ENCODE measurements around the gene POC1B. TPM values are rescaled to one million over a fixed set of nuclear protein-coding genes. Genes with fewer than 3 reads are reported as not detected.

POC1B gene
- total RNA-seq, 4 donors from 2014 or later = 17.9 to 34.8 (median 23.6) TPM

GRCh38 chr12:89476904-89477595 is 48.8 kb downstream of the POC1B start:
- ATAC-seq (ENCODE audit: low FRiP score) (no peak), DNase-seq (ENCODE audit: low spot score) (no peak)
- no peak for TF ChIP-seq CTCF (IDR thresholded peaks at IDR 0.05)

- no peak for TF ChIP-seq CTCF (IDR thresholded peaks at IDR 0.05)
- ATAC-seq (ENCODE audit: low FRiP score) = no peak
Measured at GRCh38 chr12:89476232-89476631, 49.6 kb downstream of the POC1B start.

GRCh38 chr12:89475203-89475990 is 50.5 kb downstream of the POC1B start:
- DNase-seq (ENCODE audit: low spot score) = no peak
- no peak for TF ChIP-seq CTCF (IDR thresholded peaks at IDR 0.05)
- no peak for ATAC-seq (ENCODE audit: low FRiP score)

More at GRCh38 chr12:89476232-89476631, 49.6 kb downstream of the POC1B start:
- no peak for DNase-seq (ENCODE audit: low spot score)

- ATAC-seq (ENCODE audit: low FRiP score) (no peak), DNase-seq (ENCODE audit: low spot score) (no peak)
- TF ChIP-seq CTCF (IDR thresholded peaks at IDR 0.05) = no peak
Measured at GRCh38 chr12:89474615-89475014, 51.2 kb downstream of the POC1B start.

- ATAC-seq (ENCODE audit: low FRiP score) (no peak), DNase-seq (ENCODE audit: low spot score) (no peak)
- TF ChIP-seq CTCF (IDR thresholded peaks at IDR 0.05) = no peak
Measured at GRCh38 chr12:89472508-89472907, 53.3 kb downstream of the POC1B start.

GRCh38 chr12:89470741-89471509 is 54.9 kb downstream of the POC1B start:
- DNase-seq (ENCODE audit: low spot score) = no peak
- peak; percentile 76 for ATAC-seq (ENCODE audit: low FRiP score)
- TF ChIP-seq CTCF (IDR thresholded peaks at IDR 0.05) = no peak
